Effector CD8-positive, alpha-beta T cell (primary cell): Measurements from ENCODE around the gene PPM1L.

Experiments used
- DNase-seq: peaks from one replicate; lab custom pipeline; 2025; lab: John Stamatoyannopoulos, UW

The PPM1L gene

DNA sequence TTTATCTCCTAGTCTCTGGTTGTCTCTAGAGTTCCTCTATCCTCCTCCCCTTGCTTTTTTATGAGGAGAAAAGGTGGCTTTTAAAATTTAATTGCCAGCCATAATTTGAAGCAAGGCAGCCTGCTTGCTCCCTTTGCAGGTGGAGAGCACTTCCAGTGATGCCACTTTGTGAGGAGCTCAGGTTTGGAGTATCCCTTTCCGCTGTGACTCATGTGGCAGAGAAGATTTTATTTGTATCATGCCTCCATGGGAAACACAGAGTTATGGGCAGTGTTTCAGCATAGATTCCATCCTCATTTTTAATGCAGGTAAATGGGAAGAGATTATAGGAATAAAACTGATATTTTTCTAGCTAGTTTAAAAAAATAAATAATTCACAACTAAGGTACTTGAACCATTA, 7.0 kb downstream of the PPM1L start:
- no peak for DNase-seq

DNA sequence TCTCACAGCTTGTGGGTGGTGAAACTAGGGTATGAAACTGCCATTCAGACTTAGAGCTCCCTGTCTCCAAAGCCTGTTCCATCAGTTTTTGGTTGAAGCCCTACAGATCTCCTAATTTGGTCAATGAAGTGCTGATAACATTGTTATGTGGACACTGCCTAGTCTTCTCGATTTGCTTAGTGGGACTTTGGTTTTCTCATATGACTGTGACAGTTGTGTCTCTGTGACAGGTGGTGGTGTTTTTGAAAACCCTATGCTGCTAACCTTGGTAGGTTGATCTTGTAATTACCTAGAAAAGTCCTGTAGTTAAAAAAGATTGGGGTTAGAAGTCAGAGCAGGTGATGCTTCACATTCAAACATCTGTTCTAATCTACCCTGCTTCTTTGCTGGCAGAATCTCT, 9.2 kb downstream of the PPM1L start:
- DNase-seq: no peak

DNA sequence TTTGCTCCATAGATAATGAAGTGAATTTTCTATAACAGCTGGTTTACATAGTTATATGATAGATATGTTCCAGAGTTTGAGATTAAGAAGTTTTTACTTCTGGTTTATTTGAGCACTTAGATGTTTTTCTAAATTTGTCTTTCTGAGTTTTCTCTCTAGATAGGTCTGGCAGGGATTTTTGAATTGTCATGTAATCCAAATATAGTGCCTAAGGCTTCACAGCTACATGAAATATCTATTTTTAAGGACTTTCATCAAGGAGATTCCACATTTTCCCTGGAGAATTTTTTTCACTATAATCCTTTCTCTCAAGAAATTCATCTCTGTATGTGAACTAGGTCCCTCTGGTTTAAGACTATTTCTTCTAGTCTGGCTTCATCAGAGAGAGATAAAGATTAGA, 12.0 kb downstream of the PPM1L start:
- DNase-seq: no peak

DNA sequence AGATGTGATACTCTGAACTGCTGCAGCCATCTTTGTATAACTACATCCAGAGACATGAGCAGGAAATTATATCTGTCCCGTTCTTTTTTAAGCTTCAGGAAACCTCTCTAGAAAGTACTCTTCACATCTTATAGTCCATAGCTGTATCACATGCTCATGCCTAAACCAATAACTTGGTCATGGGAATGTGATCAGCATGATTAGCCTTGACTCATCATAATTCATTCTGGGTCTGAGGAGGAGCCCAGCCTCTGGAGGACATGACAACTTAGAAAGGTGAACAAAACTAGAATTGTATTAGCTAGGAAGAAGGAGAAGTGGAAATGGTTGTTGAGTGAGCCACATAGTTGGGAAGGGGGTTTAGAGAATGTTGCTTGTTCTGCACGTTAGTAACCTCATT, 12.9 kb downstream of the PPM1L start:
- no peak for DNase-seq

DNA sequence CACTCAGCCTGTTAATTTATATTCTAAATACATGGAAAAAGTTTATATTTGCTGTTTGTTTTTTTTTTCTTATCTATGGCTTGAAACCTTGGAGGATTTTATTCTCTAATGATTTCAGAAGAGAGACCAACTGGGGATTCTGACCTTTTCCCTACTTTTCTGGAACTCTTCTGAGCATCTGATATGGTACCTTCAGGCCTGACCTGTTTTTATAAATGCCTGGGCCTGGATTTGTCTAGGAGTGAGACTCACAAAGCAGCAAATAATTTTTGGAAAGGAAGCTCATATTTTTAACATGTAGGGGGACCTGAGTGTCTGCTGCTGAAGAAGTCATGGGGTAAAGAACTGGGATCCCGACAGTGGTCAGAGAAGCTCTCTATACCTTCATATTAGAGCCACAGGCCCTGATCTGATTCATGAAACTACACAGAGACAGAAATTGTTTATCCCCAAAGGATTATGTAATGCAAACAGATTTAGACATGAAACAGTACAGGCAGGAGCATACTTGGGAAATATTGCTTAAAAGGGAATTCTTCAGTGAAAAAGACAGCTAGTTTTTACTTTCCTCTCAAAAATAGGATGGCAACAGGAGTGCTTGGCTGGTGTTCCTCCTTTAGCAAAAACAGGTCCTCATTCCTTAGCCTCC, 15.9 kb downstream of the PPM1L start:
- no peak for DNase-seq

DNA sequence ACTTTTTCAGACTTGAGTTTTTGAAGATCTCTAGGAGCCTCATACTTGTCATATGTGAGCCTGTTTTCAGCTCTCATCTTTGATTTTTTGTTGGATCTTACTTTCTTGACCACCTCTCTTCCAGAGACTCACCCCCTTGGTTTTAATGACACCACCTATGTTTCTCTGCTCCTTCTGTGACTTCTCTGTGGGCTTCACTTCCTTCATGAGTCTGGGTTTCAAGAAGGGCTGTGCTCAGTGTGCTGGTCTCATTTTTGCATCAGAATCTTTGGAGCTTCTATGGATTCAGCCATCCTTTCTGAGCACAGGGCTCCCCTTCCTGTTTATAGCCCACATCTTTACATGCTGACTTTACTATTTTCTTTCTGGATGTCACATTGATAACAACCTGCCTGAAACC, 17.7 kb downstream of the PPM1L start:
- DNase-seq: no peak

DNA sequence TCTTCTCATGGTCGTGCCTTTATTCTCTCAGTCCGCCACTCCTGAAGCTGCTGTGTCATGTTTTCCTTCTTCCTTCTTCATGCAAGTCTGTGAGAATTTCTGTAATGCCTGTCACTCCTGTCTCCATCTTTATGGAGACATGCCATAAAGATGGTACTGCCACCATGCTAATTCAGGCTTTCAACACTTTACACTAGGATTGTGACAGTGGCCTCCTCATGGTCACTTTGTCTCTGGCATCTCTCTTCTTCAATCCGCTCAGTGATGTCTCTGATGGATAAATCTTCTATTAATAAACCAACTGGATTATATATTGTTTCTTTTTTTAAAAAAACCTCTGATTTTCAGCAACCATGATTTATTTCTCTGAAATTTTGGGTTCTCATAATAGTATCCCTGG, 18.1 kb downstream of the PPM1L start:
- no peak for DNase-seq

DNA sequence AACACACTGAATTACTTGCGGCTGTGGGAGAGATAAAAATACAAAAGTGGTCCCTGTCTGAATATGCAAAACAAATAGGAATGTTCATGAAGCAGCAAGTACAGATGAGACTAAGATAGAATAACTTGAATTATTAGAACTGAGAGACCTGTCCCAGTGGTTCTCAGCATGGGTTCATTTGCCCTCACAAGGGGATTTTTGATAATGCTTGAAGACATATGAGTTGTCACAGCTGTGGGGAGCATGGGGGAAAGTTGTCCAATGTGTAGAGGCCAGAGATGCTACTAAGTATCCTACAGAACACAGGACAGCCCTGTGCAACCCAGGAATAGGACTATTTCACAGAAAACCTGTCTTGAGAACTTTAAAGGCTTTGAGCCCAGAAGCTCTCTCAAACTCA, 22.4 kb downstream of the PPM1L start:
- no peak for DNase-seq

DNA sequence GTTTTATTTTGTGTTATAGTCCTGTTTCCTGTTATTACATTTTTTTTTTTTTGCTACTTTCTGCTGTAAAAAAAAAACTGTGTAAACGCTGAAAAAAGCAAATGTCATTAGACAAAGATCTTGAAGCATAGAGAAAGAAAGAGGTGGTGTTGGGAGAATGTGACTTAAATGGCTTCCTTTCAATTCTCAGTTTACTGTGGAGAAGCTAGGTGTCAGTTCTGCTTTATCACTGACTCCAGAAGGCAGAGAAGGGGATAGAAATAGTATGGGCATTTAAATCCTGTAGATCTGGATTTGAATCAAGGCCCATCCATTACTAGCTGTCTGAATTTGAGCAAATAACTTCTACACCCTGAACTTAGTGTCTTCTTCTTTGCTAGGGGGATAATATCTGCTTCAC, 23.0 kb downstream of the PPM1L start:
- DNase-seq: no peak

DNA sequence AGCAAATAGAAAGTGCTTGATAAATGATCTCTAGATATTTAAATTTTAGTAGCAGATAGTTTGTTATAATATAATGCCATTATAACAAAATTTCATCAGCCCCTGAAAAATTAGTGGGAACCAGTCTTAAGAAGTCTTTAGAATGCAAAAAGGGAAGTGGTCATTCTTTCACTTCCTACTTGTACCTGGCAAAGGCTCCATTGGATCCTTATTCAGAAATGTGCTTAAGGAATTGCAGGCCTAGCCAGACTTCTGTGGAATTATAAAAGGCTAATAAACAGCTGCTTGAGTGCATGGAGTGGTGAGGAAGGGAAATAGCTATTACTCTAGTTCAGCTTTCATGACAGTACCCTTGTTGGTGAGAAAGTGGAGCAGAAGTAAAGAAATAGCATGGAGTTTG, 24.2 kb downstream of the PPM1L start:
- DNase-seq: no peak

DNA sequence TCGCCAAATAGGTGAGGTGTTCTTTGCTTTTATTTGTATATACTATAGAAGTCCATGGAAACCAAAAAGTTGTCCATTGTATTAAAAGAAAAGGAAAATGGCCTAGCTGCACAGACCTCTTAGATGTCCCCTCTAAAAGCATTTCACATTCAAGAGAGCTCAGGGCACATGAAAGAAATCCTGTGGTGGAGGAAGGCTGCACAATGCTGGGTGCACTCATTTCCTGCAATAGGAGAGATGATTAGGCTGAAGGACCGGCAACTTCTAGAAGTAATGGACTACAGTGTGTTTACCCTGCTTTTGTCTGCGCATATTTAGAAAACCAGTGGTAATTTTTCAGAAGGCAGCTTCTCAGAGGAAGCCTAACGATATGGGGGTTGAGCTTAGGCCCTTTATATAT, 25.4 kb downstream of the PPM1L start:
- no peak for DNase-seq

DNA sequence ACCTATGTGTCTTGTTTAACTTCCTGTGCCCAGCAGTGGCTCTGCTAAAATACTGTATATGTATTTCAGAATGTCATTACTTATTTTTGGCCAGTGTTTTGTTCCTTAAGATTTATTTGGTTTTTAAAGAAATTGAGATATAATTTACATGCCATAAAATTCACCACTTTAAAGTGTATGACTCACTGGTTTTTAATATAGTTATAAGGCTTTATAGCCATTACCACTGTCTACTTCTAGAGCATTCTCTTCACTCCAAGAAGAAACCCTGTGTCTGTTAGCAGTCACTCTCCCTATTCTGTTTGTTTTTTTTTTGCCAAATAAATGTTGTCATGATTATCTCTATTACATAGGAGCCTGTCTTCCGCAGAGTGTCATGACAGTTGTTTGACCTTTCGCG, 25.8 kb downstream of the PPM1L start:
- DNase-seq: no peak

DNA sequence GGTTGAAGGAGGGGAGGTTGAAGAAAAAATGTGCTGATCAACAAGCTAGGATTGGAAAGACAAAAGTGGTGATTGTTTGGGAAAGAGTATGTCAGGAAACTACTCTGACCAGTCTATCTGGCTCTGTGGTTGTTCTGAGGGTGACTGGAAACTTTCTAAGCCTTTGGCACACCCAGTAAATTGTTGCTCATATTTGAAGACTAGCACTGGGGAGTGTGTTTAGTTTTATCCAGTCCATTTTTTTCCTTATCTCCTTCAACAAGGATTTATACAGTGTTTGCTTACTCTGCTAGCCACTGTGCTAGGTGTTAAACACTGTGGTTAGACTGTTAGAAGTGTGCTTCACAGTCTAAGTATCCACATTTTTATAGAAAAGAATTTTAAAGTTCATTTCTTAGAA, 28.8 kb downstream of the PPM1L start:
- no peak for DNase-seq

DNA sequence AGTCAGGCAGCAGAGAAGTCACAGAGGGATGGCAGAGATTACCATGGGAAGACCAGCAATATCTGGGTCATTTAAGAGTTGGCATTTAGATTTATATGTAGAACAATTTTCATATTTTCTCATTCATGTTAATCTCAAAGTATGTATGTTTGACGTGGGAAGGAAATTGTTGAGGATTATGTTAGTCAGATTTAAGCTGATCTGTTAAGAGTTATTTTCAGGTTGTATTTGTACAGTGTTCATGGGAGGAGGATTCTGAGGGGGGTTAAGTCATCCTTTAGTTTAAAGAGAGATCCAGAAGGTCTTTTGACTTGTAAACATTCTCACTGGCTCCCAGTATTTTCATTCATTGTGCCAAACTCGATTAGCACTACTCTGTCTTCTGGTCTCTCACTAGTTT, 34.7 kb downstream of the PPM1L start:
- DNase-seq: no peak

DNA sequence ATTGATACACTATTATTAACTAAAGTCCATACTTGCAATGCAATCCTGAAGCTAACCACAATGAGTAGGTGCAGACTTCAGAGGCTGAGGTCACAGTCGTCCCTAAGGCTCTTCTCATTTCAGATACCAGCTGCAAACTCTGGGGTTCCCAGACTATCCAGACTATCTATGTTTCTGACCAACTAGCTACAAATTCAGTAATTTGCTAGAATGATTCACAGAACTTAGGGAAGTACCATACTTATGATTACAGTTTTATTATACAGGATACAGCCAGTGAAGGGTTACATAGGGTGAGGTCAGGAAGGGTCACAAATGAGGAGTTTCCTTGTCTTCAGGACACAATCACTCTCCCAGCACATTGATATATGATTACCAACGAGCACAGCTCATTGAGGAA, 36.5 kb downstream of the PPM1L start:
- DNase-seq: no peak

DNA sequence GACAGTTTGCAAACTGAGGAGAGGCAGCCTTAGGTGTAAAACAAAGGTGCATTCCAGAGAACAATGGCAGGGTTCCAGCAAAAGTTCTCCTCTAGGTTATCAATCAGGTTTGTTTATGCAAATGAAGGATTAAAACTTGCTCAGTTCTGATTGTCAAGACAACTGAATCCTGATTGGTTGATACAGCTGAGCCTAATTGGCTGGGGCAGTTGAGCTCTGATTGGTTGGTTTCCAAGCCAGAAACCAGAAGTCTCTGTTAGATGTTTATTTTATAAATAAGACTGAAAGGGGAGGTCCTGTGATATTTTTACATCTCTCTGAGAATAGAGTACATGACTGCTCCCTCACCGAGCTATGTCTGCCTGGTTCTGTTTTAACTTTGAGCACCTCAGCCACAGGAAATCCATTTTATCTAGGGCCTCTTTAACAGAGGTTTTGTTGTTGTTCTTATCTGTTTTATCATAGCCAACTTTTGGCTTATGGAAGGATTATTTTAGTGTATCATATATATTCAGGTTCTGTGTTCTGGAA, 37.8 kb downstream of the PPM1L start:
- DNase-seq: no peak

DNA sequence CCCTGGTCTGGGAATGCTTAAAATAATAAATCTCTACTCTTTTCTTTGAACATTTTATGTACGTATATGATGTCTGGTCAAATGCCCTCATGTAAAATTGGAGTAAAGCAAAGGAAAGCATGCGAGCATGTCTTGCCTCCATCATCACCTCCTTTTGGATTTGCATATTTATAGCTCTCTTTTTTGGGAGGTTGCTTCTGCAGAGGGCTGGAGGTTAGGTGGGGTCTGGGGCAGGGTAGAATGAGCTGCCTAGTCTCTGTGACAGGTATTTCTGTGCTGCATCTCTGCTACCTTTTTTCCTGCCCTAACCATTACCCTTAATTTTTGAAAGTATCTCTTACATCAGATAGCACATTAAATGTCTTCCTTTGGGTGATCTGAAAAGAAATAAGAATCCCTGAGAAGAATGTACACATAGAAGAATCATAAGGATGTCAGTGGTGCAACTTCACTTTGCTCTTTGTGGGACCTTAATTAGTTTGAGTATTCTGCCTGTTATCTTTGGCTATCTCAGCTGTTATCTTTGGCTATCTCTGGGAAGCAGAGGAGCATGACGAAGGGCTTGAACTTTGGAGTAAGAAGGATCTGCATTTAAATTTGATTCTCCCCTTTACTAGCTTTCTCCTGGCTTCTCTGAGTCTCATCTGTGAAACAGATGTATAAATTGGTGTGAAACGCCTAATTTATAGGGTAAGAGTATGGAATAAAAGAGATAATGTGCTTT, 40.2 kb downstream of the PPM1L start:
- DNase-seq: no peak

DNA sequence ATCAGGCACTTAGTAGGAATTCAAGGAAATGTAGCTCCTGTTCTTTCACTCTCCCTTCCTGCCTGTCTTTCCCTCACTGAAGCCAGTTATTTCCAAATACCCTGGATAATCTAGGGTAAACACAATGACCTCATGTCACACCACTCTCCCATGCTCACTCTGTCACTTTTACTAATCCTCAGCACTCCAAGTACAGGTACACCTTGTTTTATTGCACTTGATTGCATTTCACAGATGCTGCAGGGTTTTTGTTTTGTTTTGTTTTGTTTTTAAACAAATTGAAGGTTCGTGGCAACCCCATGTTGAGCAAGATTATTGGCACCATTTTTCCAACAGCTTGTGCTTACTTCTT, 40.8 kb downstream of the PPM1L start:
- DNase-seq: no peak

DNA sequence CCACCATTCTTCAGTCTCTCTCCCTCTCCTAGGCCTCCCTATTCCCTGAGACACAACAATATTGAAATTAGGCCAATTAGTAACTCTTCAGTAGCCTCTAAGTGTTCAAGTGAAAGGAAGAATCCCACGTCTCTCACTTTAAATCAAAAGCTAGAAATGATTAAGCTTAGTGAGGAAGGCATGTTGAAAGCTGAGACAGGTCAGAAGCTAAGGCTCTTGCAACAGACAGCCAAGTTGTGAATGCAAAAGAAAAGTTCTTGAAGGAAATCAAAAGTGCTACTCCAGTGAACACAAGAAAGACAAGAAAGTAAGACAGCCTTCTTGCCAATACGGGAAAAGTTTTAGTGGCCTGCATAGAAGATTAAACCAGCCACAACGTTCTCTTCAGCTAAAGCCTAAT, 41.3 kb downstream of the PPM1L start:
- no peak for DNase-seq

DNA sequence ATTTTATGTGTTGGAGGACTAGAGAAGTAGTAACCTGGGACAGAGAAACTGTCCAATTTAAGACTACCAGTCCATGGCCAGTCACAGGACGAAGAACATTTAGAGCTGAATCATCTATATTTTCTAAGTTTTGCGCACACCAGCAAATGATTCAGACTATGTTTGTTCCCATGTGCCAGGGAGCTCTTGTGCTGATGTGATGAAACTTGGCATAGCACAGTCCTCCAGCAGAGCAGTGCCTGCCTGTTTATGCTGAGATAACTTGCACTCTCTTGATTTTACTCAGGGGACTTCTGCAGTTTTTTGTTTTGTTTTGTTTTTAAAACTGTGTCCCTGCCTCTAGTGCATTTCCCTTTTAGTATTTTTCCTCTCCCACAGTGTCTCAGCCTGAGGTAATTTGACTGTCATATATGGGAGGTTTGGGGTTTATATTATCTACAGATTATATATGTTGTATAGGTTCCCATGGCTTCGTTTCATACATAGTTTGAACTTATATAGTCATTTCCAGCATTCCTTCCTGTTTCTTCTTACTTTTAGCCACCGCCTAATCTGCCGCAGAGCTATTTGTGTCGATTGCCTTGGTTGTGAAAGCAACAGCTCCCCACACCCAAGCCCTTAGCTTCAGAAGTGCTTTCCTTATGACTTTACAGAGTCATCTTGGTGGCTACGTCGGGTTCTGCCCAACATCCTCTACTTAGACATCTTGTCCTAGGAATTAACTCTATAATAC, 45.5 kb downstream of the PPM1L start:
- no peak for DNase-seq

DNA sequence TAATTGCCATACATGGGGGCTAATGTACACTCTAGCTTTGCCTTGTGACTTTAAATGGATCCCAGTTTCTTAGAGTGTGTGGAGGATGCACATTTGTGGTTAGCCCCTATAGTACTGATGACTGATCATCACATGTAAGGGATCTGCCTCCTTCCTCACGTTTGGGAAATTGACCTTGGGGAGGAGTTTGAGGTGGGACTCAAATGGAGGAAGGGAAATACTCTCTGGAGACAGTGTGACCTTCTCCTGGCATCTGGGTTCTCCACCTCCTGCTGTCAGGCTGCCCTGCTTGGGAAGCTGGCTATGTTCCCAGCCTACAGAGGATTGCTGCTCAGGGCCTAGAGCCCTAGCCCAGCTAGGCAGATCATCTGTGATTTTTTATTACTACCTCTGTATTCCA, 48.7 kb downstream of the PPM1L start:
- DNase-seq: no peak

DNA sequence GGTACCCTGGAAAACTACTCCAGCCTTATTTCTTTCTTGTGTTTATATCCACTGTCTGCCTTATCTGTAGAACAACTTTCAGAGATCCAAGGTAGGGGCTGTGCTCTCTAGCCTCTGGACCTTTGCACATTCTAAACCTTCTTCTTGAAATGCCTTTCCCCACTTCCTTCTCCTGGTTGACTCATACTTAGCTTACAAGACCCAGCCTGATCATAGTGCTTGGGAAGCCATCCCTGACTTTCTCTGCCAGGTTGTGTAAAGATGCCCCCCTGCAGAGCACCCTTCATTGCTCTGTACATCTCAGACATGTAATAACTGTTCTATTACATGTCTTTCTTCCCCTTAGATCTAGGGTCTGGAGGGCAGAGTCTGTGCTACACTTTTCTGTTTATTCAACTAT, 50.1 kb downstream of the PPM1L start:
- no peak for DNase-seq

DNA sequence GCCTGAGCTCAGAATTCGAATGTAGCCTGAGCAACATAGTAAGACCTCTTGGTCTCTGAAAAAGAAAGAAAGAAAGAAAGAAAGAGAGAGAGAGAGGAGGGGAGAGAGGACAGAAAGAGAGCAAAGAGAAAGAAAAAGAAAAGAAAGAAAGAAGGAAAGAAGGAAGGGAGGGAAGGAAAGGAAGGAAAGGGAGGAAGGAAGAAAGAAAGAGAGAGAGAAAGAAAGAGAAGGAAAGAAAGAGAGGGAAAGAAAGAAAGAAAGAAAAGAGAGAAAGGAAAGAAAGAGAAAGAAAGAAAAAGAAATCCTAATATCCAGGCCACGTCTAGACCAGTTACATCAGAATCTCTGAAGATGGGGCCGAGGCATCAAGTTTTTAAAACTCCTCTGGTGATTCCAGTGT, 50.7 kb downstream of the PPM1L start:
- no peak for DNase-seq
